ENCODE data around the gene PHLDB1. TPM values are rescaled to one million over a fixed set of nuclear protein-coding genes. Genes with fewer than 3 reads are reported as not detected.

Gene PHLDB1
- total RNA-seq, 1 donor from 2014 or later = 179 TPM

DNA sequence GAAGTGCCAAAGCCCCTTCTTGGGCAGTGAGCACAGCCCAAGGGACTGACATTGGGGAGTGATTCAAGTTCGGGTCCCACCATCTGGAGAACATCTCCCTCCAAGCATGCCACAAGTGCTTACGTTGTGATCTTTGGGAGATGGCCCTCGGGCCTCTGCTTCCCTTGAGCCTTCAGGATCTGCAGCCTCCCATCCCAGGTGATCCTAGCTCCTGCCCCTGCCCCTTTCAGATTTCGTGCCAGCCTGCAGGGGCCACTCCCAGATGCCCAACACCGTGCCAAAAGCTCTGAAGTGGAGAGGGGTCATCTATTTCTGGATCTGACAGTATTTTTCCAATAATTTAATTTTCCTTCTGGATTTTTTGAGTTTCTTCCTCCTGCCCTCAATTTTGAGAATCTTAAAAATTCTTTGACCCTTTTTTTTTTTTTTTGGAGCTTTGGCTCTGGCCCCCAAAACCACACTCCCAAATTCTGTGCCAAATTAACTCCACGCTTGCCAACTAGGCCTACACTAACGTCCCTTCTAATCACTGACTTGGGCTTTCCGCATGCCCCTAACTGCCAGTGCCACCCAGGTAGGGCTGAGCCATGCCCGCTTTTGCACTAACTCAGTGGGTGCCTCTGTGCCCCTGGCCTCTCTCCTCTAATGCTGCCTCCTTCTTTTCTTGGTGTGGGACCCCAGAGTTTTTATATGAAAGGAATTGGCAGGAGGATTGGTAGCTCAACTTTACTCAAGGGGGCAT is 25.3 kb downstream of the PHLDB1 start:
- peaks cover 36% of the 10 kb centered on the region for H3K36me3 Mint-ChIP-seq (ENCODE audit: low read depth, unreplicated experiment)

DNA sequence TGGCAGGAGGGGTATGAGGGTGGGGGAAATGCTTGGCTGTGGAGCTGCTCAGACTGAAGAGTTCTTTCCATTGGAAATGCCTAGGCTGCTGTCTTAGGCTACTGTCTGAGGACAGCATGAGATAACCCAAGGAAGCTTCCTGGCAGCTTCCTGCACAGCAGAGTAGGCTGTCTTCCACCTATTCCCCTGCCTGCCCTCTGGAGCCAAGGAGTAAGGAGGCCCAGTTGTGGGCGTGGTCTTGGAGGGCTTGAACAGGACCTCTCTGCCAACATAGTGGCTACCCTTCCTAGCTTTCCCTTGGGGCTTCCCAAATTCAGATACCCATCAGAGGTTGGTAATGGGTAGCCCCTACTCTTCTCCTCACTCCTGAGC is 25.9 kb downstream of the PHLDB1 start:
- H3K4me2 ChIP-seq (ENCODE audit: low read length) = peak overlapping the region; percentile 52
- TF ChIP-seq, protein P1, sequence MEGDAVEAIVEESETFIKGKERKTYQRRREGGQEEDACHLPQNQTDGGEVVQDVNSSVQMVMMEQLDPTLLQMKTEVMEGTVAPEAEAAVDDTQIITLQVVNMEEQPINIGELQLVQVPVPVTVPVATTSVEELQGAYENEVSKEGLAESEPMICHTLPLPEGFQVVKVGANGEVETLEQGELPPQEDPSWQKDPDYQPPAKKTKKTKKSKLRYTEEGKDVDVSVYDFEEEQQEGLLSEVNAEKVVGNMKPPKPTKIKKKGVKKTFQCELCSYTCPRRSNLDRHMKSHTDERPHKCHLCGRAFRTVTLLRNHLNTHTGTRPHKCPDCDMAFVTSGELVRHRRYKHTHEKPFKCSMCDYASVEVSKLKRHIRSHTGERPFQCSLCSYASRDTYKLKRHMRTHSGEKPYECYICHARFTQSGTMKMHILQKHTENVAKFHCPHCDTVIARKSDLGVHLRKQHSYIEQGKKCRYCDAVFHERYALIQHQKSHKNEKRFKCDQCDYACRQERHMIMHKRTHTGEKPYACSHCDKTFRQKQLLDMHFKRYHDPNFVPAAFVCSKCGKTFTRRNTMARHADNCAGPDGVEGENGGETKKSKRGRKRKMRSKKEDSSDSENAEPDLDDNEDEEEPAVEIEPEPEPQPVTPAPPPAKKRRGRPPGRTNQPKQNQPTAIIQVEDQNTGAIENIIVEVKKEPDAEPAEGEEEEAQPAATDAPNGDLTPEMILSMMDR (IDR thresholded peaks at IDR 0.05; ENCODE audit: insufficient read depth, low read depth, low read length) = no peak
- no peak for TF ChIP-seq EZH2 (IDR thresholded peaks at IDR 0.05; ENCODE audit: insufficient read depth, low read length)
- H3K27me3 Mint-ChIP-seq (ENCODE audit: low read depth, unreplicated experiment) = no peaks in the 10 kb centered on the region
- H3K9me3 Mint-ChIP-seq (ENCODE audit: unreplicated experiment) = no peaks in the 10 kb centered on the region
- H3K27ac ChIP-seq (ENCODE audit: low read depth, low read length) = no peak overlapping the region
- H3K9ac ChIP-seq (ENCODE audit: low read length) = peak overlapping the region; percentile 56
- peaks cover 28% of the 10 kb centered on the region for H3K4me1 ChIP-seq (ENCODE audit: insufficient read depth, low read length)
- H3K4me3 Mint-ChIP-seq (ENCODE audit: unreplicated experiment) = no peak overlapping the region
- FAIRE-seq (no peak), DNase-seq (ENCODE audit: low read depth) (no peak)
- no peaks in the 10 kb centered on the region for H3K9me3 ChIP-seq (ENCODE audit: insufficient read depth, low read depth, low read length)
- H4K20me1 ChIP-seq (ENCODE audit: insufficient read depth, low read length) = peaks cover 99% of the 10 kb centered on the region
- H3K79me2 ChIP-seq (ENCODE audit: insufficient read depth, low read length) = peaks cover 82% of the 10 kb centered on the region
- peaks cover 38% of the 10 kb centered on the region for H3K36me3 Mint-ChIP-seq (ENCODE audit: low read depth, unreplicated experiment)
- no peaks in the 10 kb centered on the region for H3K27me3 ChIP-seq (ENCODE audit: insufficient read depth, low read length)
- H3K36me3 ChIP-seq (ENCODE audit: insufficient read depth, low read length) = peaks cover 63% of the 10 kb centered on the region
- peaks cover 41% of the 10 kb centered on the region for H3K4me1 Mint-ChIP-seq (ENCODE audit: low read depth, unreplicated experiment)
- H2AFZ ChIP-seq (ENCODE audit: low read depth, low read length) = no peak overlapping the region
- H3K4me3 ChIP-seq (ENCODE audit: insufficient read depth, low read depth, low read length) = no peak overlapping the region
- H3K27ac Mint-ChIP-seq (ENCODE audit: unreplicated experiment) = no peak overlapping the region

More for the DNA sequence above, 25.3 kb downstream of the PHLDB1 start:
- Histone ChIP-seq H4K20me1 (ENCODE audit: insufficient read depth, low read length) (peaks cover 99% of the 10 kb centered on the region), H3K9ac (ENCODE audit: low read length) (no peak overlapping the region), H3K4me2 (ENCODE audit: low read length) (no peak overlapping the region), H2AFZ (ENCODE audit: low read depth, low read length) (no peak overlapping the region), H3K36me3 (ENCODE audit: insufficient read depth, low read length) (peaks cover 63% of the 10 kb centered on the region), H3K4me3 (ENCODE audit: insufficient read depth, low read depth, low read length) (no peak overlapping the region), H3K9me3 (ENCODE audit: insufficient read depth, low read depth, low read length) (no peaks in the 10 kb centered on the region), H3K27ac (ENCODE audit: low read depth, low read length) (no peak overlapping the region), H3K27me3 (ENCODE audit: insufficient read depth, low read length) (no peaks in the 10 kb centered on the region), H3K4me1 (ENCODE audit: insufficient read depth, low read length) (peaks cover 28% of the 10 kb centered on the region), H3K79me2 (ENCODE audit: insufficient read depth, low read length) (peaks cover 82% of the 10 kb centered on the region)
- Mint-ChIP-seq H3K4me3 (ENCODE audit: unreplicated experiment) (no peak overlapping the region), H3K27me3 (ENCODE audit: low read depth, unreplicated experiment) (no peaks in the 10 kb centered on the region), H3K4me1 (ENCODE audit: low read depth, unreplicated experiment) (peaks cover 41% of the 10 kb centered on the region), H3K27ac (ENCODE audit: unreplicated experiment) (peak overlapping the region; percentile 58), H3K9me3 (ENCODE audit: unreplicated experiment) (no peaks in the 10 kb centered on the region)
- DNase-seq (ENCODE audit: low read depth) (no peak), FAIRE-seq (no peak)
- TF ChIP-seq EZH2 (IDR thresholded peaks at IDR 0.05; ENCODE audit: insufficient read depth, low read length) = no peak
- TF ChIP-seq, protein P1 (IDR thresholded peaks at IDR 0.05; ENCODE audit: insufficient read depth, low read depth, low read length) = no peak

DNA sequence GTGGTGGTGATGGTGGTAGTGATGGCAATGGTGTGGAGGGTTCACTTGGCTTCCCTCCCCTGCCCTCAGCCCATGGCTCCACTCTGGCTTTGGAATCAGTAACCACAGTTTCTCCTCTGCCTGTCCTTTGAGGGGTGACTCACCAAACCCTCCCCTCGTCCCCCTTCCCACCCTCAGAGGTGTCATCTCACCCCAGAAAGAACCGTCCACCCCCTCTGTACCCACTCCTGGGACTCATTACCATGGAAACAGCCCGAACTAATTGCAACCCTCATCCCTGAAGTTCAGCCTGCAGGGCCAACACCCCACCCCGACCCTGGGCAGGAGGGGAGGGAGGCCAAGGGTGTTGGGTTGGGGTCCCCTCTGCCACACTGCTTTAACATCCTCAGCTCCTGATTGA is 26.6 kb downstream of the PHLDB1 start:
- H3K4me1 ChIP-seq (ENCODE audit: insufficient read depth, low read length) = peaks cover 28% of the 10 kb centered on the region
- TF ChIP-seq, protein P1 (IDR thresholded peaks at IDR 0.05; ENCODE audit: insufficient read depth, low read depth, low read length) = no peak
- no peak for TF ChIP-seq EZH2 (IDR thresholded peaks at IDR 0.05; ENCODE audit: insufficient read depth, low read length)
- no peak overlapping the region for H2AFZ ChIP-seq (ENCODE audit: low read depth, low read length)
- H3K4me3 Mint-ChIP-seq (ENCODE audit: unreplicated experiment) = peak overlapping the region; percentile 54
- peak overlapping the region; percentile 12 for H3K27ac Mint-ChIP-seq (ENCODE audit: unreplicated experiment)
- no peaks in the 10 kb centered on the region for H3K9me3 ChIP-seq (ENCODE audit: insufficient read depth, low read depth, low read length)
- peak overlapping the region; percentile 56 for H3K9ac ChIP-seq (ENCODE audit: low read length)
- H3K27me3 ChIP-seq (ENCODE audit: insufficient read depth, low read length) = no peaks in the 10 kb centered on the region
- DNase-seq (ENCODE audit: low read depth) (peak; percentile 41), FAIRE-seq (peak; percentile 39)
- peak overlapping the region; percentile 52 for H3K4me2 ChIP-seq (ENCODE audit: low read length)
- H3K9me3 Mint-ChIP-seq (ENCODE audit: unreplicated experiment) = no peaks in the 10 kb centered on the region
- H3K27me3 Mint-ChIP-seq (ENCODE audit: low read depth, unreplicated experiment) = no peaks in the 10 kb centered on the region
- H3K4me1 Mint-ChIP-seq (ENCODE audit: low read depth, unreplicated experiment) = peaks cover 41% of the 10 kb centered on the region
- peaks cover 37% of the 10 kb centered on the region for H3K36me3 Mint-ChIP-seq (ENCODE audit: low read depth, unreplicated experiment)
- peaks cover 99% of the 10 kb centered on the region for H4K20me1 ChIP-seq (ENCODE audit: insufficient read depth, low read length)
- peaks cover 82% of the 10 kb centered on the region for H3K79me2 ChIP-seq (ENCODE audit: insufficient read depth, low read length)
- H3K27ac ChIP-seq (ENCODE audit: low read depth, low read length) = peak overlapping the region; percentile 36
- H3K36me3 ChIP-seq (ENCODE audit: insufficient read depth, low read length) = peaks cover 61% of the 10 kb centered on the region
- no peak overlapping the region for H3K4me3 ChIP-seq (ENCODE audit: insufficient read depth, low read depth, low read length)

All from astrocyte (in vitro differentiated cells and primary cell).